H1 (cell line): ENCODE results near the gene LRRFIP1. TPM values are rescaled to one million over a fixed set of nuclear protein-coding genes. Genes with fewer than 3 reads are reported as not detected.

Source experiments
- CTCF ChIA-PET: fragments of 300-600 bp; sonication (Branson Sonifier 250); formaldehyde crosslinking; loops from one replicate; lab custom pipeline; 2021; ENCODE audit not compliant: partially characterized antibody; lab: Charles Lee
- POLR2A ChIA-PET: fragments of 300-600 bp; sonication (Branson Sonifier 250); formaldehyde crosslinking; loops from one replicate; lab custom pipeline; 2021; ENCODE audit warnings: inconsistent platforms; ENCODE audit not compliant: partially characterized antibody; lab: Charles Lee
- DNase-seq, 2 experiments: peaks; one replicate each; pipeline versions ENCODE4 v3.0.0 to v3.0.0-alpha.2; 2010 to 2022; ENCODE audit warnings: low spot score in 2 of 2, low read depth in 1 of 2, mixed read lengths in 1 of 2
- FAIRE-seq: peaks from 2 replicates; lab custom pipeline; 2011; peaks lifted over from hg19 to GRCh38; lab: Jason Lieb, UNC
- H2AFZ ChIP-seq: 2 replicates; pipeline ENCODE4 v1.8.1; 2012; ENCODE audit warnings: low read length, inconsistent platforms
- H2AK5ac ChIP-seq: 2 replicates; pipeline ENCODE4 v1.6.1; 2013; ENCODE audit warnings: low read depth, low read length
- H2BK120ac ChIP-seq: replicated peaks from 2 replicates; pipeline ENCODE3; 2013; ENCODE audit warnings: low read depth, low read length, inconsistent platforms
- H2BK12ac ChIP-seq: 2 replicates; pipeline ENCODE4 v1.6.1; 2013; ENCODE audit warnings: low read depth, low read length
- H2BK15ac ChIP-seq: 2 replicates; pipeline ENCODE4 v1.6.1; 2013; ENCODE audit warnings: low read length
- H2BK20ac ChIP-seq: 2 replicates; pipeline ENCODE4 v1.6.1; 2013; ENCODE audit warnings: low read length
- H2BK5ac ChIP-seq: 2 replicates; pipeline ENCODE4 v1.6.1; 2013; ENCODE audit warnings: low read depth, low read length
- H3K14ac ChIP-seq: 2 replicates; pipeline ENCODE4 v1.6.1; 2013; ENCODE audit warnings: inconsistent platforms; ENCODE audit not compliant: insufficient read length
- H3K18ac ChIP-seq: 2 replicates; pipeline ENCODE4 v1.6.1; 2013; ENCODE audit warnings: low read length; ENCODE audit errors: extremely low read depth
- H3K23ac ChIP-seq: 2 replicates; pipeline ENCODE4 v1.6.1; 2013; ENCODE audit warnings: inconsistent platforms; ENCODE audit not compliant: insufficient read length
- H3K23me2 ChIP-seq: 2 replicates; pipeline ENCODE4 v1.6.1; 2013; ENCODE audit warnings: low read depth, low read length
- H3K27ac ChIP-seq: 2 replicates; pipeline ENCODE4 v1.6.1; 2011; ENCODE audit warnings: low read depth, low read length, inconsistent platforms
- H3K27me3 ChIP-seq, 4 experiments: replicated peaks in 1 of 4; 1 replicate in 1 of 4; 2 replicates in 3 of 4; pipeline versions ENCODE4 v1.6.1 to v1.8.1; 2011 to 2013; ENCODE audit warnings: low read length in 3 of 4, mild to moderate bottlenecking in 3 of 4, inconsistent platforms in 2 of 4, mixed read lengths in 2 of 4, moderate library complexity in 1 of 4; ENCODE audit not compliant: control insufficient read depth in 3 of 4, insufficient read depth in 3 of 4; ENCODE audit errors: extremely low read depth in 1 of 4
- H3K36me3 ChIP-seq, 4 experiments: 2 replicates each; pipeline versions ENCODE4 v1.6.1 to v1.8.1; 2011 to 2013; ENCODE audit warnings: mild to moderate bottlenecking in 4 of 4, low read length in 3 of 4, moderate library complexity in 2 of 4, control low read depth in 1 of 4, inconsistent platforms in 1 of 4; ENCODE audit not compliant: insufficient read depth in 4 of 4, control insufficient read depth in 2 of 4
- H3K4ac ChIP-seq: replicated peaks from 2 replicates; pipeline ENCODE3; 2013; ENCODE audit warnings: low read length, low read depth, mixed read lengths, inconsistent platforms; ENCODE audit not compliant: insufficient read length
- H3K4me1 ChIP-seq, 4 experiments: replicated peaks in 1 of 4; 1 replicate in 1 of 4; 2 replicates in 3 of 4; pipeline versions ENCODE4 v1.6.1 to v1.8.1; 2011 to 2013; ENCODE audit warnings: low read length in 3 of 4, inconsistent platforms in 2 of 4, mixed read lengths in 1 of 4; ENCODE audit not compliant: insufficient read depth in 4 of 4, control insufficient read depth in 3 of 4
- H3K4me2 ChIP-seq, 2 experiments: 2 replicates each; pipeline versions ENCODE4 v1.6.1 to v1.8.1; 2011 to 2013; ENCODE audit warnings: low read depth in 2 of 2, low read length in 2 of 2, control low read depth in 1 of 2, inconsistent platforms in 1 of 2, mild to moderate bottlenecking in 1 of 2; ENCODE audit not compliant: insufficient read depth in 1 of 2
- H3K4me3 ChIP-seq, 4 experiments: fragments of 200-600, 300-600 bp in 1 of 4; sonication (generic), shearing (Covaris generic), sonication (Bioruptor Twin) in 1 of 4; 2 replicates each; pipeline versions ENCODE4 v1.5.1 to v1.8.1; 2011 to 2016; ENCODE audit warnings: low read length in 4 of 4, low read depth in 3 of 4, control low read depth in 2 of 4, inconsistent platforms in 2 of 4, mild to moderate bottlenecking in 2 of 4, mixed read lengths in 1 of 4, moderate library complexity in 1 of 4; ENCODE audit not compliant: insufficient read depth in 2 of 4; ENCODE audit errors: extremely low read depth in 1 of 4
- H3K56ac ChIP-seq: replicated peaks from 2 replicates; pipeline ENCODE3; 2013; ENCODE audit warnings: low read depth, mild to moderate bottlenecking, mixed read lengths, low read length, inconsistent platforms; ENCODE audit not compliant: insufficient read length
- H3K79me1 ChIP-seq: 2 replicates; pipeline ENCODE4 v1.6.1; 2013; ENCODE audit warnings: low read depth, low read length, control low read depth
- H3K79me2 ChIP-seq, 2 experiments: 2 replicates each; pipeline versions ENCODE4 v1.6.1 to v1.8.1; 2012 to 2013; ENCODE audit warnings: low read length in 2 of 2, mild to moderate bottlenecking in 2 of 2, inconsistent platforms in 1 of 2; ENCODE audit not compliant: insufficient read depth in 2 of 2, control insufficient read depth in 1 of 2
- H3K9ac ChIP-seq, 4 experiments: replicated peaks in 1 of 4; 1 replicate in 1 of 4; 2 replicates in 3 of 4; pipeline versions ENCODE4 v1.6.1 to v1.8.1; 2011 to 2013; ENCODE audit warnings: low read depth in 3 of 4, low read length in 3 of 4, control low read depth in 2 of 4, mild to moderate bottlenecking in 2 of 4, moderate library complexity in 2 of 4, inconsistent platforms in 1 of 4; ENCODE audit errors: extremely low read depth in 1 of 4
- H3K9me3 ChIP-seq, 2 experiments: 2 replicates each; pipeline versions ENCODE4 v1.6.1 to v1.8.1; 2012 to 2013; ENCODE audit warnings: mild to moderate bottlenecking in 2 of 2, moderate library complexity in 2 of 2, control low read depth in 1 of 2, inconsistent platforms in 1 of 2, low read depth in 1 of 2, low read length in 1 of 2, mixed read lengths in 1 of 2; ENCODE audit not compliant: insufficient read depth in 2 of 2
- H4K20me1 ChIP-seq, 2 experiments: replicated peaks in 1 of 2; 2 replicates each; pipeline versions ENCODE3 to v1.8.1; 2011 to 2013; ENCODE audit warnings: inconsistent platforms in 2 of 2, low read length in 2 of 2, mild to moderate bottlenecking in 1 of 2; ENCODE audit not compliant: insufficient read depth in 2 of 2, control insufficient read depth in 1 of 2
- H4K5ac ChIP-seq: 2 replicates; pipeline ENCODE4 v1.6.1; 2013; ENCODE audit warnings: low read length, low read depth, mixed read lengths, inconsistent platforms; ENCODE audit not compliant: insufficient read length
- H4K8ac ChIP-seq: 2 replicates; pipeline ENCODE4 v1.8.0; 2013; ENCODE audit warnings: mild to moderate bottlenecking, moderate library complexity, low read length, inconsistent platforms; ENCODE audit not compliant: insufficient read depth; ENCODE audit errors: extremely low read depth
- H4K91ac ChIP-seq: replicated peaks from 2 replicates; pipeline ENCODE3; 2013; ENCODE audit warnings: low read length, mixed read lengths, inconsistent platforms; ENCODE audit not compliant: insufficient read length
- ASH2L ChIP-seq: fragments of 200-600, 300-600 bp; sonication (generic); IDR thresholded peaks from one replicate; pipeline ENCODE4 v1.7.1; 2017; ENCODE audit warnings: low read length
- BCL11A ChIP-seq, 2 experiments: IDR thresholded peaks; one replicate each; pipeline ENCODE4 v1.6.1; 2011; ENCODE audit warnings: low read depth in 2 of 2, low read length in 2 of 2, mild to moderate bottlenecking in 2 of 2
- EGR1 ChIP-seq: IDR thresholded peaks from 2 replicates; pipeline ENCODE4 v1.6.1; 2011; ENCODE audit warnings: low read depth, low read length, borderline replicate concordance
- FOSL1 ChIP-seq: IDR thresholded peaks from 2 replicates; pipeline ENCODE4 v1.6.1; 2011; ENCODE audit warnings: mild to moderate bottlenecking, low read depth, low read length, moderate library complexity; ENCODE audit not compliant: insufficient read depth
- KDM5A ChIP-seq: fragments of 200-600 bp; IDR thresholded peaks from 2 replicates; pipeline ENCODE4 v1.7.1; 2012; ENCODE audit warnings: mild to moderate bottlenecking, low read length, inconsistent platforms, mixed read lengths
- MAX ChIP-seq: IDR thresholded peaks from 2 replicates; pipeline ENCODE4 v1.6.1; 2012; ENCODE audit warnings: inconsistent platforms
- NANOG ChIP-seq: IDR thresholded peaks from 2 replicates; pipeline ENCODE4 v1.6.1; 2011; ENCODE audit warnings: low read length, low read depth, mild to moderate bottlenecking, inconsistent platforms; ENCODE audit not compliant: insufficient read depth, poor library complexity, severe bottlenecking
- NRF1 ChIP-seq: IDR thresholded peaks from 2 replicates; pipeline ENCODE4 v1.6.1; 2011; ENCODE audit warnings: mild to moderate bottlenecking, low read depth, low read length, improper control_type of control experiment
- POLR2AphosphoS5 ChIP-seq: IDR thresholded peaks from 2 replicates; pipeline ENCODE4 v1.6.1; 2011; ENCODE audit warnings: low read depth, low read length
- SP2 ChIP-seq: IDR thresholded peaks from 2 replicates; pipeline ENCODE4 v1.6.1; 2012; ENCODE audit warnings: mild to moderate bottlenecking, low read length, inconsistent platforms
- TAF7 ChIP-seq: optimal IDR thresholded peaks from 2 replicates; pipeline ENCODE3; 2011; ENCODE audit warnings: low read depth, mild to moderate bottlenecking, inconsistent platforms, low read length, moderate library complexity, borderline replicate concordance
- TCF12 ChIP-seq: IDR thresholded peaks from 2 replicates; pipeline ENCODE4 v1.6.1; 2011; ENCODE audit warnings: low read depth, mild to moderate bottlenecking, low read length
- YY1 ChIP-seq: IDR thresholded peaks from 2 replicates; pipeline ENCODE4 v1.6.1; 2011; ENCODE audit warnings: low read depth, mild to moderate bottlenecking, low read length
- WGBS, 2 experiments: shearing (Covaris generic) in 1 of 2; methylation state at CpG; one replicate each; pipeline versions ENCODE4 v1.1.6 to v1.1.7; 2013 to 2015; ENCODE audit warnings: low lambda C conversion rate in 2 of 2, mixed read lengths in 2 of 2, inconsistent platforms in 1 of 2, low coverage in 1 of 2, missing lambda C conversion rate in 1 of 2; ENCODE audit not compliant: insufficient replicate concordance in 2 of 2, insufficient coverage in 1 of 2, insufficient read length in 1 of 2; ENCODE audit errors: extremely low coverage in 1 of 2, missing lambda C conversion rate in 1 of 2; 5-methylcytosine and 5-hydroxymethylcytosine counted together
- polyA plus RNA-seq, 7 experiments: library from polyadenylated mRNA; depleted of rRNA in 3 of 7; stranded (reverse) in 5 of 7; unstranded in 2 of 7; fragments of >200 nt in 5 of 7; fragments of 200-250 nt in 2 of 7; gene quantifications; 1 replicate in 5 of 7; 2 replicates in 1 of 7; 4 replicates in 1 of 7; pipeline versions ENCODE4 v1.2.1 to v1.2.3, GENCODE V29; 2011 to 2013; ENCODE audit warnings: missing spikeins in 2 of 7, mixed read lengths in 2 of 7
- total RNA-seq: library from RNA; stranded (reverse); fragmentation: NEBNext Ultra II Directional; extraction: Animal tissue kit (Norgen Biotek cat#: 25700); gene quantifications from 2 replicates; pipeline ENCODE4 v1.2.1, GENCODE V29; 2021

Gene LRRFIP1
- total and polyA plus RNA-seq, 2 of the 8 experiments (the other 6 are each of a cell fraction or from before 2014, with no cell fraction given), result 12.1 to 75.8 TPM

GRCh38 chr2:237734905-237735623 lies 107.7 kb downstream of the LRRFIP1 start:
- no peak overlapping the region for H4K91ac ChIP-seq
- no peaks in the 10 kb centered on the region; a peak in 2 of 8 replicates for H3K36me3 ChIP-seq
- no peaks in the 10 kb centered on the region for H3K27me3 ChIP-seq
- no peak overlapping the region for H3K4me2 ChIP-seq
- H3K23ac ChIP-seq, result no peak overlapping the region
- H3K79me1 ChIP-seq, result peaks cover 15% of the 10 kb centered on the region
- H4K20me1 ChIP-seq, result peaks cover 10 to 13% of the 10 kb centered on the region in 2 experiments
- H3K27ac ChIP-seq, result no peak overlapping the region
- H4K5ac ChIP-seq, result no peak overlapping the region
- no peak overlapping the region for H3K14ac ChIP-seq
- H3K4me3 ChIP-seq, result no peak overlapping the region
- peak overlapping the region; percentile 85 for H2BK12ac ChIP-seq
- H2BK15ac ChIP-seq, result no peak overlapping the region
- 0 out of 2 replicates have a peak overlapping the region, but pooled peaks have one; percentile 19 for H3K18ac ChIP-seq
- ChIA-PET POLR2A (interaction anchor here (1.4 to 1.5 kb wide), 2 partner anchors 10 to 22 kb away, joined by 4 to 5 read pairs; no protein-coding TSS in a partner anchor), CTCF (interaction anchor here (1.1 to 10.1 kb wide), 9 partner anchors 10 to 259 kb away, joined by 3 to 73 read pairs (median 5); no protein-coding TSS in a partner anchor)
- peaks cover 0 to 46% of the 10 kb centered on the region in 2 experiments; a peak in 2 of 4 replicates for H3K79me2 ChIP-seq
- H3K4ac ChIP-seq, result no peak overlapping the region
- H2AFZ ChIP-seq, result no peak overlapping the region
- H2BK120ac ChIP-seq, result no peak overlapping the region
- peaks cover 14 to 25% (median 18%) of the 10 kb centered on the region in 4 experiments for H3K4me1 ChIP-seq
- no peak overlapping the region for H3K56ac ChIP-seq
- no peak overlapping the region; a peak in 1 of 7 replicates for H3K9ac ChIP-seq
- FAIRE-seq (no peak), DNase-seq (no peak)
- 80% methylated on average over 25 of the region's 25 CpGs; no CpG with 5 or more reads in 1 of the 2 experiments for WGBS, 2 experiments
- no peak overlapping the region for H2AK5ac ChIP-seq
- peak overlapping the region; percentile 42 for H2BK5ac ChIP-seq
- H4K8ac ChIP-seq, result no peak overlapping the region
- no peak overlapping the region for H2BK20ac ChIP-seq
- H3K23me2 ChIP-seq, result no peaks in the 10 kb centered on the region
- H3K9me3 ChIP-seq, result no peaks in the 10 kb centered on the region
- TF ChIP-seq FOSL1, result no peak
- 0 out of 2 replicates have a peak, but pooled peaks have one; percentile 24 for TF ChIP-seq POLR2AphosphoS5
- no peak for TF ChIP-seq SP2
- TF ChIP-seq TCF12, result no peak
- no peak for TF ChIP-seq MAX
- TF ChIP-seq TAF7, result no peak
- TF ChIP-seq KDM5A, result no peak
- TF ChIP-seq YY1, result no peak
- TF ChIP-seq ASH2L, result no peak
- no peak for TF ChIP-seq NRF1
- no peak for TF ChIP-seq EGR1
- TF ChIP-seq BCL11A (IDR thresholded peaks at IDR 0.05; ENCODE audit: low read depth in 2 of 2, low read length in 2 of 2), result no peak
- no peak for TF ChIP-seq NANOG
